Spleen (tissue), 11 donors: ENCODE results near the gene BMPER. TPM values are rescaled to one million over a fixed set of nuclear protein-coding genes. Genes with fewer than 3 reads are reported as not detected.

Experiments
- DNase-seq: peaks from one replicate; pipeline ENCODE4 v3.0.0-alpha.2; 2020
- H3K27ac ChIP-seq, 8 donors: fragments of 200-600 bp; sonication (generic) in 7 of 8; 1 replicate in 4 of 8; 2 replicates in 4 of 8; pipeline versions ENCODE4 v1.5.0 to v1.8.0; 2016 to 2021; ENCODE audit warnings: inconsistent platforms in 4 of 8, mild to moderate bottlenecking in 4 of 8, moderate library complexity in 1 of 8
- H3K27me3 ChIP-seq, 7 donors: fragments of 200-600 bp; sonication (generic) in 6 of 7; replicated peaks in 1 of 7; 1 replicate in 4 of 7; 2 replicates in 3 of 7; pipeline versions ENCODE4 v1.5.0 to v1.8.0; 2016 to 2021; ENCODE audit warnings: inconsistent platforms in 3 of 7, mild to moderate bottlenecking in 1 of 7
- H3K36me3 ChIP-seq, 6 donors: fragments of 200-600 bp; sonication (generic) in 5 of 6; 1 replicate in 4 of 6; 2 replicates in 2 of 6; pipeline versions ENCODE4 v1.5.0 to v1.8.0; 2016 to 2021; ENCODE audit warnings: inconsistent platforms in 2 of 6
- H3K4me1 ChIP-seq, 6 donors: fragments of 200-600 bp; sonication (generic) in 5 of 6; 1 replicate in 3 of 6; 2 replicates in 3 of 6; pipeline versions ENCODE4 v1.5.0 to v1.8.0; 2016 to 2021; ENCODE audit warnings: inconsistent platforms in 3 of 6
- H3K4me3 ChIP-seq, 8 donors: fragments of 200-600 bp; sonication (generic) in 7 of 8; 1 replicate in 4 of 8; 2 replicates in 4 of 8; pipeline versions ENCODE4 v1.5.0 to v1.8.0; 2016 to 2021; ENCODE audit warnings: inconsistent platforms in 4 of 8, mild to moderate bottlenecking in 4 of 8, moderate library complexity in 2 of 8
- H3K9me3 ChIP-seq, 8 donors: fragments of 200-600 bp; sonication (generic) in 7 of 8; 1 replicate in 4 of 8; 2 replicates in 4 of 8; pipeline versions ENCODE4 v1.5.0 to v1.8.0; 2016 to 2021; ENCODE audit warnings: inconsistent platforms in 4 of 8
- POLR2A ChIP-seq, 3 donors: fragments of 450-650 bp; IDR thresholded peaks; one replicate each; pipeline ENCODE4 v1.5.1; 2017; ENCODE audit warnings: antibody characterized with exemption in 3 of 3, mild to moderate bottlenecking in 1 of 3
- POLR2AphosphoS5 ChIP-seq, 3 donors: sonication (generic); formaldehyde crosslinking; IDR thresholded peaks; one replicate each; pipeline ENCODE4 v1.5.1; 2017; ENCODE audit warnings: antibody characterized with exemption in 3 of 3
- WGBS, 5 donors: extraction: QIAGEN DNeasy Blood & Tissue Kit in 3 of 5; methylation state at CpG; one replicate each; pipeline versions ENCODE4 v1.1.5 to v1.1.7; 2013 to 2018; 5-methylcytosine and 5-hydroxymethylcytosine counted together
- intact Hi-C: fragments of 100-400 bp; cut with DNase I; formaldehyde crosslinking; loops from one replicate; pipeline ENCODE4 v1.15.0; 2023; ENCODE audit warnings: low total_unique reads
- polyA plus RNA-seq, 3 donors: library from polyadenylated mRNA; stranded (reverse); fragments of 200-250 nt; gene quantifications; one replicate each; pipeline ENCODE4 v1.2.1, GENCODE V29; 2013
- total RNA-seq, 7 donors: library from RNA; depleted of rRNA in 3 of 7; stranded (reverse); fragments of >200 nt in 3 of 7; fragmentation: NEBNext Ultra II Directional in 4 of 7; extraction: Animal tissue kit (Norgen Biotek cat#: 25700) in 4 of 7; gene quantifications; one replicate each; pipeline versions ENCODE4 v1.1.0 to v1.2.1, GENCODE V29; 2016 to 2021
- TF ChIP-seq, protein P1 (sequence below), 11 experiments: fragments of 200-600 bp in 7 of 11; fragments of 450-650 bp in 4 of 11; sonication (generic) in 4 of 11; IDR thresholded peaks in 8 of 11; conservative IDR thresholded peaks in 3 of 11; 1 replicate in 7 of 11; 2 replicates in 4 of 11; pipeline versions ENCODE4 v1.4.0 to v1.8.0; 2016 to 2021; ENCODE audit warnings: antibody characterized with exemption in 11 of 11, inconsistent platforms in 4 of 11, mild to moderate bottlenecking in 1 of 11
- donor health status: healthy with polysubstance abuse.
- donor health status: DM: no; HTN: no; CAD: no; lungs with moderate emphysema.
- donor health status: DM: no; HTN: no; CAD: no.
- donor health status: Bipolar disorder and iron deficiency.
- donor health status: healthy.
- donor health status: DM: no; HTN: no; CAD: no.
- donor health status: DM: yes; HTN: yes; CAD: no.

BMPER gene
- total and polyA plus RNA-seq, 10 donors: 0.14 to 4.4 (median 2.1) TPM

DNA sequence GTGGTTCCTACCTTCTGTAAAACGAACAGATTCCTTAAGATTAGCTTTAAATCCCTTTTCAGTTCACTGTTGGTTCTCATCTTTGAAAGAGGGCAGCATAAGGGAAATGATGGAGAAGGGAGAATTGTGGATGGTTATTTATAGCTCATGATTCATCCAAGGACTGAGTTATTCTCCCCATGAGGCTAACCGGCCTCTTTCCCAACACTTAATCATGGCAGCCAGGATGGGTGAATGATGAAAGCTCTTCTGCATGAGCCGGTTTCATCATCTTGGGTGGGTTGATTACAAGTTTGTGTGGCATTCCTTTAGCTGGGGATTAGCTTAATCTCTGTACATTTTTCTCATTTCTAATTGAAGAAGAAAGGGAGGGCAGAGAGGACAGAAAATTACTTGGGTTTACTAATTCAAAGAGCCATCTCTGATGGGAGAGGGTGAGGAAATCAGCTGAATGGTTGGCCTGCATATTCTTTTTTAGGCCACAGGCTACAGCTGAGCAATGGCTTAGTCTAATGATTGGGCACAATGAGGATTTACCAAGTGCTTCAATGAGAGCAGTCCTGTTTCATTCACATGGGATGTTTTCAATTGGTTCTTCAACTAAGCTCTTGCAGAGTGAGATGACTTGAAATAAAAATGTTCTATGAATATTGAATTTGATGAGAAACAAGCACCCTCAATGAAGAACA lies 250.0 kb downstream of the BMPER start:
- Histone ChIP-seq H3K27me3 (no peaks in the 10 kb centered on the region), H3K4me1 (no peaks in the 10 kb centered on the region), H3K27ac (peak overlapping the region in 3 of 8 donors; percentile 39 to 55 (median 44)), H3K36me3 (no peaks in the 10 kb centered on the region), H3K4me3 (no peak overlapping the region), H3K9me3 (no peaks in the 10 kb centered on the region)
- intact Hi-C loops: no loop called here
- TF ChIP-seq POLR2A (IDR thresholded peaks at IDR 0.05): no peak
- no peak for TF ChIP-seq POLR2AphosphoS5 (IDR thresholded peaks at IDR 0.05)
- TF ChIP-seq, protein P1, sequence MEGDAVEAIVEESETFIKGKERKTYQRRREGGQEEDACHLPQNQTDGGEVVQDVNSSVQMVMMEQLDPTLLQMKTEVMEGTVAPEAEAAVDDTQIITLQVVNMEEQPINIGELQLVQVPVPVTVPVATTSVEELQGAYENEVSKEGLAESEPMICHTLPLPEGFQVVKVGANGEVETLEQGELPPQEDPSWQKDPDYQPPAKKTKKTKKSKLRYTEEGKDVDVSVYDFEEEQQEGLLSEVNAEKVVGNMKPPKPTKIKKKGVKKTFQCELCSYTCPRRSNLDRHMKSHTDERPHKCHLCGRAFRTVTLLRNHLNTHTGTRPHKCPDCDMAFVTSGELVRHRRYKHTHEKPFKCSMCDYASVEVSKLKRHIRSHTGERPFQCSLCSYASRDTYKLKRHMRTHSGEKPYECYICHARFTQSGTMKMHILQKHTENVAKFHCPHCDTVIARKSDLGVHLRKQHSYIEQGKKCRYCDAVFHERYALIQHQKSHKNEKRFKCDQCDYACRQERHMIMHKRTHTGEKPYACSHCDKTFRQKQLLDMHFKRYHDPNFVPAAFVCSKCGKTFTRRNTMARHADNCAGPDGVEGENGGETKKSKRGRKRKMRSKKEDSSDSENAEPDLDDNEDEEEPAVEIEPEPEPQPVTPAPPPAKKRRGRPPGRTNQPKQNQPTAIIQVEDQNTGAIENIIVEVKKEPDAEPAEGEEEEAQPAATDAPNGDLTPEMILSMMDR (IDR thresholded peaks at IDR 0.05 in 8 of 11, conservative IDR thresholded peaks at IDR 0.05 in 3 of 11): no peak
- no peak for DNase-seq
- 65 to 77% (median 71%) methylated on average over 3 of the region's 3 CpGs for WGBS, 5 donors

DNA sequence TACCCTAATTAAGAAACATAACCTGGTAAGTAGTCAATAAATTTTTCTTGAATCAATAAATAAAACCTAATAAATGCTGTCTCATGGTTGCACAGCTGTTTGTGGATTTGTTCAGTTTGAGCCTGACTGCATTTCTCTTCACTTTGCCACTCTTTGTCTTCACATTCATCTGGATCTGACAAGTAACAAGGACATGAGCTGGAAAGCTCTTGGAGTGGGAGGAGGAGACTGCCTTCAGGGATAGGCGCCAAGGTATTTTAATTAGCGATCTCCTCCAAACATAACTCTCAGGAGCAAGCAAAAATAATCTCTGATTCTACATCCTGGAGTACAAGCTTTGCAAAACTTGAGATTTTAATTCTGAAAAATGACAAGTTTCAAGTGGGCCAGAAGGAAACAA lies 251.0 kb downstream of the BMPER start:
- TF ChIP-seq, protein P1 (IDR thresholded peaks at IDR 0.05 in 8 of 11, conservative IDR thresholded peaks at IDR 0.05 in 3 of 11): no peak
- TF ChIP-seq POLR2AphosphoS5 (IDR thresholded peaks at IDR 0.05) (no peak), POLR2A (IDR thresholded peaks at IDR 0.05) (no peak)
- H3K27me3 ChIP-seq: no peaks in the 10 kb centered on the region
- peak overlapping the region in 3 of 8 donors; percentile 26 to 55 (median 39) for H3K27ac ChIP-seq
- DNase-seq: no peak
- no peaks in the 10 kb centered on the region for H3K9me3 ChIP-seq
- 83 to 87% (median 85%) methylated on average over 2 of the region's 2 CpGs for WGBS, 5 donors
- no peak overlapping the region for H3K4me3 ChIP-seq
- H3K36me3 ChIP-seq: no peaks in the 10 kb centered on the region
- no peaks in the 10 kb centered on the region for H3K4me1 ChIP-seq
- intact Hi-C loops: no loop called here

DNA sequence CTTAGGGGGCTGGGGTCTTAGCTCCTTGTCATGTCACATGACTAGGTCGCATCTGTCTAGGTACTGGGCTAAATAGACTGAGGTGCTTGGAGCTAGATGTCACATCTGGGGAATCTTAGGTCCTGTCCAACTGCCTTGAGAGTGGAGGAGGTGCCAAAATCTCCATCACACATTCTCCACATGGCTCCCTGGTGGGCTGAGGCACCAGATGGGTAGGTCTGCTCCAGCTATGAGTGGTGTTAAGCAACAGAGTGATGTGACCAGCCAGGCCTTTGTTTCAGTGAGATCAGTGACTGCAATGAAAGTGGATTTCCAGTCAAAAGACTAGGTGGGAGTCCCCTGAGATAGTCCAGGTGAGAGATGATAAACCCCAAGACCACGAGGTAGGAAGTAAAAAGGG lies 251.8 kb downstream of the BMPER start:
- Histone ChIP-seq H3K9me3 (no peaks in the 10 kb centered on the region), H3K36me3 (no peaks in the 10 kb centered on the region), H3K4me3 (no peak overlapping the region), H3K27ac (peak overlapping the region in 3 of 8 donors; percentile 7 to 55 (median 26)), H3K27me3 (no peaks in the 10 kb centered on the region), H3K4me1 (no peaks in the 10 kb centered on the region)
- TF ChIP-seq POLR2AphosphoS5 (IDR thresholded peaks at IDR 0.05) (no peak), POLR2A (IDR thresholded peaks at IDR 0.05) (no peak)
- TF ChIP-seq, protein P1 (IDR thresholded peaks at IDR 0.05 in 8 of 11, conservative IDR thresholded peaks at IDR 0.05 in 3 of 11): no peak
- DNase-seq: no peak
- 54 to 80% (median 58%) methylated on average over 2 of the region's 2 CpGs for WGBS, 5 donors
- intact Hi-C loops: no loop called here

DNA sequence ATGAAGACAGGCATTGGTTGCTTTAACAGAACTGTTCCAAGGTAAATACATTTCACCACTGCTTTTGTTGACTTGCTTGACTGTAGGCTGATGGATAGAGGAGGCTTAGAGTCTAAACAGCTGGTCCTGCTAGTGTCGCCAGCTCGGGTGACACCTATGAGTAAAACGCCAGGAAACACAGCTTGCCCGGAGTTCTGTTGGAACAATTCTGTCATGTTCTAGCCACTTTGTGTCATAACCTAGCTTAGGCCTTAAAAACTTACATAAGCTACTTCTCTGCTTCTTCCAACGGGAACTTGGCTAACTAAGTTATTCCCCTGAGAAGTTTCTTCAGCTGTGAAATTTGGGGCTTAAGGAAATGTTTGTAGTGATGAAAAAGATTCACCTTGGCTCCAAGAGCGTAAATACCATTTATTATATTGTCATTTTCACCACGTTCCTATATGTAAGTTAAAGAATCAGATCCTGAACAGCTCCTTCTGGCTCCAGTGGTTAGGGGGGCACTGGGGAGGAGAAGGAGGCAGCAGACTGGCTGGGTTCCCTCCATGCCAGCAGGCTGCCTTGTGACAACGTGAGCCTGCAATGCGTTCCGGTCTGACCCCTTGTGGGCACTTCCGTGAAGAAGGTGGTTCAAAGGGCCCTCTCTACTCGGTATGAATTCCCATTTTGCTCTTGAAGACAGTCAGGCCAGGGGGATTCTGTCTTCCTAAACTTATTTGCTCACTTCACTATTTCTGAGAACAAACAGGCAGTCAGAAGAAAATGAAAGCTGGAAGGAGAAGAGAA lies 253.2 kb downstream of the BMPER start:
- Histone ChIP-seq H3K4me3 (no peak overlapping the region), H3K27ac (no peak overlapping the region), H3K27me3 (no peaks in the 10 kb centered on the region), H3K36me3 (no peaks in the 10 kb centered on the region), H3K9me3 (no peaks in the 10 kb centered on the region), H3K4me1 (no peaks in the 10 kb centered on the region)
- WGBS, 5 donors: 66 to 74% (median 69%) methylated on average over 12 of the region's 12 CpGs
- TF ChIP-seq, protein P1 (IDR thresholded peaks at IDR 0.05 in 8 of 11, conservative IDR thresholded peaks at IDR 0.05 in 3 of 11): no peak
- TF ChIP-seq POLR2AphosphoS5 (IDR thresholded peaks at IDR 0.05): no peak
- no peak for TF ChIP-seq POLR2A (IDR thresholded peaks at IDR 0.05)
- intact Hi-C loops: no loop called here
- DNase-seq: no peak
